GM18907 (cell line): ENCODE measurements around the gene GNPTG.

Experiments
- ATAC-seq: cut with Tn5 transposase; IDR thresholded peaks from one replicate; pipeline ENCODE4 v1.9.1; 2021; ENCODE audit warnings: mild to moderate bottlenecking, moderate library complexity; ENCODE audit not compliant: unreplicated experiment

Gene GNPTG

DNA sequence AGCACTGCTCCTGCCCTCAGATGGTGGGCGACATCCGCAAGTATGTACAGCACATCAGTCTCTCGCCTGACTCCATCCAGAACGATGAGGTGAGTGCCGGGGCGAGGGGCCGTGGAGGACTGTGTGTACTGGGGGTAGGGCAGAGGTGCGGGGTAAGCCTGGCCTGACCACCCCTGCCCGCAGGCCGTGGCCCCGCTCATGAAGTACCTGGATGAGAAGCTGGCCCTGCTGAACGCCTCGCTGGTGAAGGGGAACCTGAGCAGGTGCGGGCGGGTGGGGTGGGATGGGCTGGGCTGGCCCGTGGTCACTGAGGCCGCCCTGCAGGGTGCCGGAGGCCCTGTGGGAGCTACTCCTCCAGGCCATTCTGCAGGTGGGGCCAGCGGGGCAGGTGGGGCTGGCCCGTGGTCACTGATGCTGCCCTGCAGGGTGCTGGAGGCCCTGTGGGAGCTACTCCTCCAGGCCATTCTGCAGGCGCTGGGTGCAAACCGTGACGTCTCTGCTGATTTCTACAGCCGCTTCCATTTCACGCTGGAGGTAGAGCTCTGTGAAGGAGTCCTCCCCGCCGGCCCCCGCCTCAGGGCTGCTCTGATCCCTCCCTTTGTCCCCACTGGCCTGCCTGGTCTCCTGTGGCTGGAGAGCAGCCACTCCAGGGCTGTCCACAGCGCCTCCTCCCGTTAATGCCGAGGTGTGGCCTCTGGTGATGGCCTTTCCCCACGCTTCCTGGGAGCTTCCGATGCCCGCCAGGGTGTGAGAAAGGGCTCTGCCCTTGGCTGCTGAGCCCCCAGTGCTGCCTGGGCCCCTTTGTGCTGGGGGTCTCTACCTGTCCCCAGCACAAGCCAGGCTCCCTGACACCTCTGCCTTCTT is 5.1 kb upstream of the GNPTG start:
- ATAC-seq, result no peak

DNA sequence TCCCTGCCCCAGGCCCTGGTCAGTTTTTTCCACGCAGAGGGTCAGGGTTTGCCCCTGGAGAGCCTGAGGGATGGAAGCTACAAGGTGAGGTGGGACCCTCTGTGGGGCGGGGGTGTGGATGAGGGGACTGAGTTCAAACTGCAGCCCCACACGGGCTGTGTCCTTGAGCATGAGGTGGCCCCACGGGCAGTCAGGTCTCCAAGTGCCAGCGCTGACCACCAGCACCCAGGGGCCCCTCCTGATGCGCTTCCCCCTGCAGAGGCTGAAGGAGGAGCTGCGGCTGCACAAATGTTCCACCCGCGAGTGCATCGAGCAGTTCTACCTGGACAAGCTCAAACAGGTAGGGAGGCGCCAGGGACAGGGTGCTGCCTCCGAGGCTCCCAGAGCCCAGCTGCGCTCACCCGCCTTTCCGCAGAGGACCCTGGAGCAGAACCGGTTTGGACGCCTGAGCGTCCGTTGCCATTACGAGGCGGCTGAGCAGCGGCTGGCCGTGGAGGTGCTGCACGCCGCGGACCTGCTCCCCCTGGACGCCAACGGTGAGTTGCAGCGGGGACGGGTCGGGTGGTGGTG is 4.4 kb upstream of the GNPTG start:
- no peak for ATAC-seq

DNA sequence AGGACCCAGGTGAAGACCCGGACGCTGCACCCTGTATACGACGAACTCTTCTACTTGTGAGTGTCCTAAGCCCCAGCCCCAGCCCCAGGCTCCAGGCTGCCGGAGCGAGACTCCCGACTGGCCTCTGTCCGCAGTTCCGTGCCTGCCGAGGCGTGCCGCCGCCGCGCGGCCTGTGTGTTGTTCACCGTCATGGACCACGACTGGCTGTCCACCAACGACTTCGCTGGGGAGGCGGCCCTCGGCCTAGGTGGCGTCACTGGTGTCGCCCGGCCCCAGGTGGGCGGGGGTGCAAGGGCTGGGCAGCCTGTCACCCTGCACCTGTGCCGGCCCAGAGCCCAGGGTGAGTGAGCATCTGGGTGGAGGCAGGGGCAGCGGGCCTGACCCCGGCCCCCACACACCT is 3.8 kb upstream of the GNPTG start:
- ATAC-seq, result no peak

DNA sequence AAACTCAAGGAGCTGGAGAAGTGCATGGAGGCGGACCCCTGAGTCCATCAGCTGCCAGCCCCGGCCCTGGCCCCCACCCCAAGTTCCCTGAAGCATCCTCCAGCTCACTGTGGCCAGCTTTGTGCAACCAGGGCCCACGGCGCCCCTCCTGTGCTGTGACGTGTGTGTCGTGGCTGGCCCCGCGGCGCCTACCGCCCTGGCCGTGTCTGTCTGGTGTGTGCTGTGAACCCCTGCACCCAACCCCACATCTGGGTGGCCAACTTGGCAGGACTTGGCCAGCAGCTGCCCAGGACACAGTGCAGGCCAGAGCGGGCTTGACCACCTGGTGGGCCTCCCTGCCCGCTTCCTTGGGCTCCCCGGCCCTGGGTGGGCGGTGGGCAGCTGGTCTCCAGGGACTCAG is 3.3 kb upstream of the GNPTG start:
- ATAC-seq, result no peak

DNA sequence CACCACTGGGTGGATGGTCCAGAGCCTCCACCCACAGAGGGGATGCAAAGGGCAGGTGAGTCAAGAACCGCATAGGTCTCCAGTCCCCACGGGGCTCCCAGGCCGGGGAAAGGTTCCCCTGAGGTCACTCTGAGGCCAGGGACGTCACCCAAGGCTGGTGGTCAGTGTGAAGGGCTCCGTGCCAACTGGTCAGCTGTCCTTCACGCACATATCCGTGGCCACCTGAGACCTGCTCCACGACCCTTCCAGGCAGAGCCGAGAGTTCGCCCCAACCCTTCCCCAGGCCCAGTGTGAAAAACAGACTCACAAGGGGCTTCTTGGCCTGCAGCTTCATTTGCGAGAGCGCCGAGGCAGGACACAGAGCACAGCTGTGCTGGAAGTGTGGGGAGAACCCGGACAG is 2.8 kb upstream of the GNPTG start:
- no peak for ATAC-seq

DNA sequence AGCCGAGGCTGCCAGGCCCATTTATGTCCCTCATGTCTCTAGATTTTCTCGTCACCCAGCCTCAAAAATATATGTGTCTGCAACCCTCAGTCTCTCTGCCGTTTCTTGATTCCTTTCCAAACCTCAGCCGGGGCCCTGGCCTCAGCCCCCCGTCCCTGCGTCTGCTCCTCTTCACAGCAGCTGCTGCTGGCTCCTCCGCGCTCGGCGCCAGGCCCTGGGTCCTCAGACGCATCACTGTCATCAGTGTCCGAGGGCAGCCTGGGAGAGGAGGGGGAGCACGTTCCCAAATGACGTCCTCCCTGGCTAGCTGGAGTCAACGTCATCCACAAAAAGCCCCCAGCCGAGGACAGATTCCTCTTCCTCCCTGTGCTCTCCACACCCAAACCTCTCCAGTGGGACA is 2.4 kb upstream of the GNPTG start:
- ATAC-seq, result no peak

DNA sequence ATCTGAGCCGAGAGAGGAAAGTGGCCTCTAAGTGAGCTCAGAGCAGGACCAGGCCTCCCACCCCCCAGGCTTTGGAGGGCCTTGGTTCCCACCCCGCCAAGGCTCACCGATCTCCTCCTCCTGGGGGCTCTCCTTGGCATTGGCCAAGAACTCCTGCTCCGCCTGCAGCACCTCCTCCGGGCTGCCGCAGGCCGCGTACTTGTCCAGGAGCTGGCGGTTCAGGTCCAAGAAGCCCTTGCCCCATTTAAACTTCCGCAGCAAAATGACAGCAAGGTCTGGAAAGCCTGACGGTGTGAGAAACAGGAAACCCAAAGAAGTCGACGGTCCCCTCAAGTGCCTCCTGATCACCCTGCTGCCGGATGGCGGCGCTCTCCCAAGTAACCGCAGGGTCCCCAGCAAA is 1.8 kb upstream of the GNPTG start:
- no peak for ATAC-seq

DNA sequence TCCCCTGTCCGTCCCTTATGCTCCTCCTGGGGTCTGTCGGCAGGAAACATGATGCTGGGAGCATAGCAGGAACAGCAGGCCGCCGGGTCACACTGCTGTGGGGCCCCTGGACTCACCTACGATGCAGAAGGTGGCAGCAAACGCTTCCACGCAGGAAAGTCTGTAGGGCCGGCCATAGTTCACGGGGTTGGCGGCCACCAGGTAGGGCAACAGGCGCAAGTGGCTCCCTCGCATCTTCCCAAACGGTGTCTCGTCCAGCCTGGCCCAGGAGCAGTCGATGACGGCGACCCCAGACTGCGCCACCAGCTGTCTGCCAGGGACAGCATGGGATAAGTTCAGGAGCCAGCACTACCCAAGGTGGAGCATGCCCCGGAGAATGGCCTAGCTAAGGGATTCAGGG is 1.0 kb upstream of the GNPTG start:
- ATAC-seq, result no peak

DNA sequence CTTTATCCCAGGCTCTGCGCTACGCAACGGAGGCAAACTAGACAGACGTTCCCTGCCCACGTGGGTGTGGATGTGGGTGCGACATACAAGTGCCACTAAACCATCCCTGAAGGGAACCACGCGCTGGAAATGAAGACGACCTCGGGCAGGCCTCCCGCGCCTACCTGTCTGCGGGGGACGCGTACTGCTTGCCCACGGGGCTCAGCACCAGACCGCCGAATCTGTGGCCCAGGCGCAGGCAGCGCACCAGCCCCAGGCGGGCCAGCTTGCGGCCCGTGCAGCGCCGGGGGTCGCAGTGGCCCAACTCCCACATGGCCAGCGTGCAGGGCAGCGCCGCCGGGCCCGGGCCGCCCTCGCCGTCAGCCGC is 533 bp upstream of the GNPTG start:
- peak; percentile 18 for ATAC-seq

DNA sequence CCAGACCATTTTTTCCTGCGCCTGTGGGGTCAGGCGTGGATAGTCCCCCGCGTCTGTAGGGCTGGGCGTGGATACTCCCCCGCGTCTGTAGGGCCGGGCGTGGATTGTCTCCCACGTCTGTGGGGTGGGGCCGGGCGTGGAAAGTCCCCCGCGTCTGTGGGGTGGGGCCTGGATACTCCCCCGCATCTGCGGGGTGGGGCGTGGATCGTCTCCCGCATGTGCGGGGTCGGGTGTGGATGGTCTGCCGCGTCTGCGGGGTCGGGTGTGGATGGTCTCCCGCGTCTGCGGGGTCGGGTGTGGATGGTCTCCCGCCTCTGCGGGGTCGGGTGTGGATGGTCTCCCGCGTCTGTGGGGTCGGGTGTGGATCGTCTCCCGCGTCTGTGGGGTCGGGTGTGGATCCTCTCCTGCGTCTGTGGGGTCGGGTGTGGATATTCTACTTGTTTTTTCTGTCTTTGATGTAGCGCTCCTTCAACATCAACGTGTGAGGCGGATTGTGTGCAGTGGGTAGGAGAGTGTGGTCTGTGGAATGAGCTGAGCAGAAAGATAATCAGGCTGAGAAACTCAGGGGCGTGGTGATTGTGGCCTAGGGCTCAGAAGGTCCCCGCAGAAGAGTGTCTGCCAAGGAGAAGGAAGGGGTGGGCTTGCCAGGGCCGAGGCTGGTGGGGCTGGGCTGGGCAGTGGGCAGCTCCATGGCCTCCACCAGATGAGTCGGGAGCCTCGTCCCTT is 3.2 kb downstream of the GNPTG start:
- ATAC-seq, result no peak

DNA sequence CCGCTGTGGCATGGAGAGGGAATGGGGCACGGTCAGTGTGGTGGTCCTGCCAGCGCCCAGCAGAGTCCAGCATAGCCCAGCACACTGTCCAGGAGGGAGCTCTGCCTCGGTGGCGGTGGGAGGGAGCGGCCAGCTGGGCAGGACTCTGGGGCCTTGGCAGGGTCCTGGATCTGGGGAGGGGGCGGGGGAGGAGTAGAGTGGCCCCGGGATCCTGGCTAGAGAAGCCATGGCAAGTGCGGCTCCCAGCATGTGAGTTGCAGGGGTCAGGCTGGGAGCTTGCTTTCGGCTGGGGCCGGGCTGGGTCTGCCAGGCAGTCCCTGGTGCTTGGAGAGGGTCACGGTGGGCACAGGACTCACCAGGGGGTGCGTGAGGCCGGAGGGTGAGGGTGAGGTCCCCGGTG is 3.9 kb downstream of the GNPTG start:
- no peak for ATAC-seq

DNA sequence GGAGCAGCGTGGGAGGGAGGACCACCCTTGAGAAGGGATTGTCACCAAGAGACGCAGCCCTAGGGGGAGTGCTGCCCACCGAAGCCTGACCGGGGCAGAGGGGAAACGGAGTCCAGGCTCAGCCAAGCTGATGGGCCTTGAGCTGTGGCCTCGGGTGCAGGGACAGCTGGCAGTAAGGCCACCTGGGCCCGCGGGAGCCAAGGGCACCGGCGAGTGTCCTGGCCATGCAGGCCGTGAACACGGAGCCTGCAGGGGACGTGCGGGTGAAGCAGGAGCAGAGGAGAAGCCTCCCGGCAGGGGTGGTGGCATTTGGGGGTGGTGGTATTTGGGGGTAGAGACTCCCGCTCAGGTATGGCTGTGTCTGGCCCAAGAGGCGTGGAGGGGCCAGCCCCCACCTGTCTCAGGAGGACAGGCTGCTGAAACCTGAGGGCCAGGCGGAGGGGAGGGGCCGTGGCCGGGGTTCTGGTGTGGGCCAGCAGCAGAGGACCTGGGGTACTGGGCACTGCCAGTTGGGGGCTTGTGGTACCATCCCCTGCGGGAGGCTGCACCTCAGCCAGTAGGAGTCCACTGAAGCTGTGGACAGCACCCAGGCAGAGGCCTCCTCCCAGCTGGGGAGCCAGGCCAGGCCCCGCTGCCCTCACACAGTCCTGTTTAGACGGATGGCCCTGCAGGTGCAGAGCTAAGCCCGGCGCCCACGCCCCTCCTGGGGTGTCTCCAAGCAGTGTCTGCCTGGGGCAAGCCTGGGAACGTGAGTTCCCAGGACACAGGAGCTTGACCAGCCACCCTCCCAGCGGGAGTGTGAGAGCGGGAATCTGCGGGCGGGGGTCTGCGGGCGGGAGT is 4.5 kb downstream of the GNPTG start:
- no peak for ATAC-seq

DNA sequence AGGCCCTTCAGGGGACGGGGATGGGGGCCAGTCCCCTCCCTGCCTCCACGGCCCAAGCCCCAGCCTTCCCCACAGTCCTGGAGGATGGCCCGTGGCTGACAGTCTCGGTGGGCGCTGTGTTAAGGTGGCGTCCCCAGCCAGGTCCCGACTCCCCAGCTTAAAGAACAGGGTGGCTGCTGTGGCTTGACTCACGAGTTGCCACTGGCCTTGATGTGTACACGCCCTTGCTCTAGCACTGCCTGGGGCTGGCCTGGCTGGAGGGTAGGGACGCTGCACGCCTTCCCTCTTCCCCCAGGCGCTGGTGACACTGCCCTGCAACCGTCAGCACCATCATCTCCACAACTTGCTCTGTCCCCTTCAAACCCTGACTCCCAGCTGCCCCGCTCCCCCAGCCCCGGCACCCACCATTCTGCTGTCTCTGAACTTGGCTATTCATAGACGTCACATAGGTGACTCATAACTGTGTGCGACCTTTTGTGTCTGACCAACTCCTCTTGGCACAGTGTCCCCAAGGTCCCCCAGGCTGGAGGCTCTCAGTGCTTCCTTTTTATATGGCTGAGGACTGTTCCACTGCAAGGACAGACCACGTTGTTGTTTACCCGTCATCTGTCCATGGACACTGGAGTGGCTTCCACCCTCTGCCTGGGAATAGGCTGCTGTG is 6.3 kb downstream of the GNPTG start:
- ATAC-seq, result no peak

DNA sequence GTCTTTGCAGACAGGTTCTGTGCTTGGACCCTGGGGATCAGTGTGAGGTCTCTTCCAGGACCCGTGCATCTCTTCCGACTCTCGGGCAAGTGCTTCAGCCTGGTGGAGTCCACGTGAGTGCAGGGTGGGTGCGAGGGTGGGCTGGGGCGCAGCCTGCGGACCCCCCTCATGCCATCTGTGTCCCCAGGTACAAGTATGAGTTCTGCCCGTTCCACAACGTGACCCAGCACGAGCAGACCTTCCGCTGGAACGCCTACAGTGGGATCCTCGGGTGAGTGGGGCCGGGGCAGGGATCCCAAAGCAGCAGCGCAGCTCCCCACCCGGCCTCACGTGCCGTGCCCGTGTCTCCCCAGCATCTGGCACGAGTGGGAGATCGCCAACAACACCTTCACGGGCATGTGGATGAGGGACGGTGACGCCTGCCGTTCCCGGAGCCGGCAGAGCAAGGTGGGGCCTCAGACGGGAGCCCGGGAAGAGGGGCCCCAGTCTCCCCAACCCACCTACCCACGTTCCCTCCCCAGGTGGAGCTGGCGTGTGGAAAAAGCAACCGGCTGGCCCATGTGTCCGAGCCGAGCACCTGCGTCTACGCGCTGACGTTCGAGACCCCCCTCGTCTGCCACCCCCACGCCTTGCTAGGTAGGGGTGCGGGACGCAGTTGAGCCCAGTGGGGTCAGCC is 10.1 kb downstream of the GNPTG start:
- ATAC-seq, result no peak

DNA sequence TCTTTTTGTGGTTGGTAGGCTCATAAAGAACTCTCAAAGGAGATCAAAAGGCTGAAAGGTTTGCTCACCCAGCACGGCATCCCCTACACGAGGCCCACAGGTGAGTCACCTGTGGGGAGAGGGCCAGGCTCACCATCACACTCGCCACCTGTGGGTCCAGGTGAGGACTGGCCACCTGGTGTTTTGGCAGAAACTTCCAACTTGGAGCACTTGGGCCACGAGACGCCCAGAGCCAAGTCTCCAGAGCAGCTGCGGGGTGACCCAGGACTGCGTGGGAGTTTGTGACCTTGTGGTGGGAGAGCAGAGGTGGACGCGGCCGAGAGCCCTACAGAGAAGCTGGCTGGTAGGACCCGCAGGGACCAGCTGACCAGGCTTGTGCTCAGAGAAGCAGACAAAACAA is 11.1 kb downstream of the GNPTG start:
- ATAC-seq, result no peak

DNA sequence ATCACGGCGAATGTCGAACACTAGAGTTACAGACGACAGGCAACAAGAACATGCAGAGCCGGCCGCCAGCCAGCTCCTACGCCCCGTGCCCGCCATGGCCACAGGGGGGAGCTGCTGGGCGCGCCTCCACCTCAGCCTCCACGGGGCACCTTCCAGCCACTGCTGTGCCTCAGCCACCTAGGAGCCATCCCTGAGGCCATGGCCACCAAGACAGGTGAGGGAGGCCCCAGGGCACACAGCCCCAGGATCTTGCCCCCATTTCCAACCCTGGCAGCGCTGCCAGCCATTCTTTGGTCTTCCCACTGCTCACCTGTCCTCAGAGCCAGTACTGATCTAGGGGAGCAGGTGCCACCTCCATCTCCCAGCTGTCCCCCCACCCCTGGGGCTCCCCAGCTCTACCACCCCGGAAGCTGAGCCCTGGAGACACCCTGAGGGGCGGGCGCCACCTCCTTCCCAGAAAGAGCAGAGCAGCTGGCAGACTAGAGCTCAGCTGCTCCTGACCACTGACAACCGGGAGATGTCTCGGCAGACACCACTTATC is 11.8 kb downstream of the GNPTG start:
- ATAC-seq, result no peak

DNA sequence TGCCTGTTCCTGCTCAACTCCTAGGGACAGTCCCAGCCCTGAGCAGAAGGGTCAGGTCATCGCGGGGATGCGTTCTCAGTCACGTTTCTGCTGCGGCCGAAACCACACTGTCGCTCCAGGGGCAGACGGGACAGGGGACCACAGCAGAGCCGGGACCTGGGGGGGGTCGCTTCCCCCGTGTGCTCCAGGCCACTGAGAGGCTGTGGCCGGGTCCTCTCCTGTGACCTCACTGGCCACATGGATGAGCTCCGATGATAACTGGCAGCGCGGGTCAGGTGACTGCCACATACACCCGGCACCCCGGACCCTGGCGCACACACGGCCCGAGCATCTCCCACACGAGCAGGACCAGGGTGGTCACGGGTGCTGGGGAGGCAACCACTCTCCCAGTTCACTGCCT is 12.8 kb downstream of the GNPTG start:
- ATAC-seq, result no peak

DNA sequence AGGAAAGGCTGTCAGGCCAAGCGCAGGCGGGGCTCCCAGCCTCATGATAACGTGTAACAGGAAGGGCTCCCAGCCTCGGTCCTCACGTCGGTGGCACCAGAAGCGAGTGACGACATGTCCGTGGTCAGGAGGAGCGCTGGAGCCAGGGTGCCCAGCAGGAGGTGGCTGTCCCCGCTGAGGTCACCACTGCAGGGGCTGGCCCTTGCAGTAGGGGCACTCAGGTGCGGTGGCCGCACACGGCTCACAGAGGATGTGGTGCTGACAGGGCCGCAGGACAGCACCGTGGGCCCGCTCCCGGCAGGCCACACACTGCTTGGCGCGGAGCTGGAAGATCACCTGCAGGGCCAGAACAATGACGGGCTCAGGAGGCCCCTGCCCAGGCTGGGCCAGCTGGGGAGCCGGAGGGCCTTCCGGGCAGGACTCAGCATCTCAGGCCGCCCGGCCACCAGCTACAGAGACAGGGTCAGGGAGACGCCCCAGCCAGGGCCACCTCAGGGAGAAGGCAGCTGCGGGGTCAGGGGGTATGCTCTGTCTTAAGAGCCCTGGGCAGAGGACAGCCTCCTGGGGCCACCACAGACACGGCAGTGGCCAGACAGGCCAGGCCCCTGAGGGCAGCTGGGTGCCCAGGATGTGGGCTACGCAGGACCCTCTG is 14.5 kb downstream of the GNPTG start:
- no peak for ATAC-seq

DNA sequence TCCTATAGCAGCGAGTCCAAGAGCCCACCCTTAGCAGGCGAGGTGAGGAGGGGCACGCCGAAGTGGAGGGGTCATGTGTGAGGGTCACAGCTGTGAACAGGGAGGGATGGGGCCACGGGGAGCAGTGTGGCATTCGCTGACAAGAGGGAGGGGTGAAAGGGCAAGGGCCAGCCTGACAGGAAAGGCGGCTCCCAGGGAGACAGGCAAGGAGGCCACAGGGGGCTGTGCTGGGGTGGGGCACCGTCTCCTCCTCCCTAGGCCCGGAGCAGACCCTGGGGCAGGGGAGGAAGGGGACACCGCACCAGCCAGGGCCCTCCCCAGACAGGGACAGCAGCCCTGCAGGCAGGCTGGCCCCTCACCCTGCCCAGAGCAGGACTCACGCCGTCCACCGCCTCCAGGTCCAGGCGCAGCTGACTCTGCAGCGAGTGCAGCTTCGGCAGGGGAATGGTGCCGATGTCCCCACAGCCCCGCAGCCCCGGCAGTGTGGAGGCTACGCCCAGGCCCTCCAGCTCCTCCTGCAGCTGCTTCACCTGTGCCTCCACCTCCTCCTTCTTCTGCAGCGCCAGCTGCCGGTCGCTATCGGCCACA is 15.1 kb downstream of the GNPTG start:
- no peak for ATAC-seq
